Measurements from ENCODE around the gene DDB1.
"Not testable (repeated sequence)": the region's sequence is repeated elsewhere in the genome, so short reads cannot be mapped to it uniquely, and the experiment has no call there.

DNA sequence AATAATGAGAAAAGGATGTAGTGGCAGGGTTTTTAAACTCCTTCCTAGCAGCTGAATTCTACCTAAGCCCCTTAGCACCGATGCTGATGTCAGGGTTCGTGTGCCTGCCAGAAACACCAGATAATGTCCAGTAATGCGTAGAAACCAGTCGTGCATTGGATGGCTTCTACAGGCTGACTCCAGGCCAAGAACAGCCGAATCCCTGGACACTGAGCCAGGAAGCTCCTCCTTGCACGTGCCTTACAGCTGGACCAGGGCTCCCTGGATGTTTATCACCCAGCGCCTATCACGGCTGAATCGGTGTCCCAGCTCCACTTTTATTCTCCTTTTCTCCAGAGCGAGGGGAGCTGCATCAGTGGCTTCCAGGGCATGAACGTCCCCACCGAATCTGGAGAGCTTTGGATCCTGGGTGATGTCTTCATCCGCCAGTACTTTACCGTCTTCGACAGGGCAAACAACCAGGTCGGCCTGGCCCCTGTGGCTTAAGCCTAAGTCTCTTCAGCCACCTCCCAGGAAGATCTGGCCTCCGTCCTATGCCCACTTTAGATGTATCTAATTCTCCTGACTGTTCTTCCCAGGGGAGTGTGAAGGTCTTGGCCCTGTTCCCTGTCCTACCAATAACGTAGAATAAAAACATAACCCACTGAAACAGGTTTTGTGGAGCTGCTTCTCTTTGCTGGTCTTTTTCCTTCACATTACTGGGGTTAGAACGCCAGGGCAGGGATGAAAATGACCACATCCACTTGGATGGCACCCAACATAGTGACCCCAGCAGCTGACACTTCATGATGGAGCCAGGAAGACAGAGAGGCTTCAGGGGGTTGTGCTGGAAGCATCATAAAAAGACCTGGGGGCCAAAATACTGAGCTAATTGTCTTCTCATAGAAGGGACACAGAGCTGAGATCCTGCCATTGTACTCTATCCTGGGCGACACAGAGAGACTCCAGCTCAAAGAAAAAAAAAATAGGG lies 81.8 kb downstream of the DDB1 start:
- TF ChIP-seq, protein P1, sequence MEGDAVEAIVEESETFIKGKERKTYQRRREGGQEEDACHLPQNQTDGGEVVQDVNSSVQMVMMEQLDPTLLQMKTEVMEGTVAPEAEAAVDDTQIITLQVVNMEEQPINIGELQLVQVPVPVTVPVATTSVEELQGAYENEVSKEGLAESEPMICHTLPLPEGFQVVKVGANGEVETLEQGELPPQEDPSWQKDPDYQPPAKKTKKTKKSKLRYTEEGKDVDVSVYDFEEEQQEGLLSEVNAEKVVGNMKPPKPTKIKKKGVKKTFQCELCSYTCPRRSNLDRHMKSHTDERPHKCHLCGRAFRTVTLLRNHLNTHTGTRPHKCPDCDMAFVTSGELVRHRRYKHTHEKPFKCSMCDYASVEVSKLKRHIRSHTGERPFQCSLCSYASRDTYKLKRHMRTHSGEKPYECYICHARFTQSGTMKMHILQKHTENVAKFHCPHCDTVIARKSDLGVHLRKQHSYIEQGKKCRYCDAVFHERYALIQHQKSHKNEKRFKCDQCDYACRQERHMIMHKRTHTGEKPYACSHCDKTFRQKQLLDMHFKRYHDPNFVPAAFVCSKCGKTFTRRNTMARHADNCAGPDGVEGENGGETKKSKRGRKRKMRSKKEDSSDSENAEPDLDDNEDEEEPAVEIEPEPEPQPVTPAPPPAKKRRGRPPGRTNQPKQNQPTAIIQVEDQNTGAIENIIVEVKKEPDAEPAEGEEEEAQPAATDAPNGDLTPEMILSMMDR (IDR thresholded peaks at IDR 0.05) = not testable (repeated sequence)
- not testable (repeated sequence) for TF ChIP-seq POLR2AphosphoS5, POLR2A (IDR thresholded peaks at IDR 0.05)

All from gastroesophageal sphincter (tissue), 3 donors.